CD4-positive, alpha-beta T cell treated with Interleukin-4 for 1 hour (primary cell): ENCODE data around the gene SLC44A3.
"Not testable (repeated sequence)": the region's sequence is repeated elsewhere in the genome, so short reads cannot be mapped to it uniquely, and the experiment has no call there.

Experiments
- DNase-seq, 2 donors: peaks; one replicate each; pipeline ENCODE4 v3.0.0-alpha.2; 2020 to 2022

SLC44A3 gene

GRCh38 chr1:94937820-94938219 is 117.7 kb downstream of the SLC44A3 start:
- no peak for DNase-seq

DNA sequence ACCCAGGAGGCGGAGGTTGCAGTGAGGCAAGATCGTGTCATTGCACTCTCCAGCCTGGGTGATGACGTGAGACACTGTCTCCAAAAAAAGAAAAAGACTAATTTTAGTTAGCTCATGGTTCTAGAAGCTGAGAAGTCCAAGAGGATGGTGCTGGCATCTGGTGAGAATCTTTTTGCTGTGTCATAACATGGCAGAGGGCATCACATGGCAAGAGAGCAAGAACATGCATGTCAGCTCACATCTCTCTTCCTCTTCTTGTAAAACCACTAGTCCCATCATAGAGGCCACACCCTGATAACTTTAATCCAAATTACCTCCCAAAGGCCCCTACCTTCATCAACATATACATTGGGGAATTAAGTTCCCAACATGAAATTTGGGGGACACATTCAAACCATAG is 120.6 kb downstream of the SLC44A3 start:
- no peak for DNase-seq

GRCh38 chr1:94941480-94941879 is 121.3 kb downstream of the SLC44A3 start:
- DNase-seq, result not testable (repeated sequence)

DNA sequence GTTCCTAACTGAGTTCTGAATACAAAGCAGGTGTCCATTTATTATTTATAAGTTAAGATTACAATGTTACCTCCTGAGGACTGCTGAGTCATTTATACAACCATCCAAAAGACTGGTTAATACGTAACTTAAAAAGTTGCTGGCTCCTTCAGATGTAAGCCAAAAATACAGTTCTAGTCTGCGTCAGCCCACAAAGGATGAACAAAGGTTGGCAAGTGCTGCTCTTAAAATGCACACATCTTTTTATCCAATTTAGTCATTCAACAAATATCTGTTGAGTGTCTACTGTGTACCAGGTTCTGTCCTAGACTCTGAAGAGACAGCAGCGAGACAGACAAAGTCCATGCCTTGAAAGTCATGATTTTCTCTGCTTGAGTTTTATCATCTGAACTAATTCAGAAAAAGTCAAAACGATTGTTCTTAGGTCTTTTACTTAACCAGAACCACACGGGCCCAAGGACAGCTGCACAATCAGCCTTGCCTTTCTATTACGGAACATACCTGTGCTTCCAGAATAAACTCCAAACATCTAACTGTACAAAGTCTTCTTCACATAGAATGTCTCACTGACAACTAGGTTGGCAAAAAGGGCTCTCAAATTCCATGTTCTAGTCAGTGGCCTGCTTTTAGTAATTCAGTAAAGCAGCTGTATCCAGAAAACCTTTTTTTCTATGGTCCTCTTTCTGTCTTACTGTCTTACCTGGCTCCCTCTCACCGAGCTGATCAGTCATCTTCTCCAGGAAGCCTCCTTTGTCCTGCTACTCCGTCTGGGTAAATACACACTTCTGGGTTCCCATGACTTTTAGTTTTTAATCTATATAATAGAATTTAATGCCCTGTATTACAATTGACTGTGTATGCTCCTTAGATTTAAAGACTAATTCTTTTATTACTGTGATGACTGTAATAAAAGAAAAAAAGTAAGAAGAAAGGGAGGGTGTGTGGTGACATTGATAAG is 122.3 kb downstream of the SLC44A3 start:
- no peak for DNase-seq
